Thoracic aorta (tissue), 2 donors: Measurements from ENCODE around the gene KCNK18. TPM values are rescaled to one million over a fixed set of nuclear protein-coding genes. Genes with fewer than 3 reads are reported as not detected.

Experiments
- ATAC-seq: fragments of 150-250 bp; one replicate; pipeline ENCODE4 v1.8.0; 2017; ENCODE audit warnings: low read depth; ENCODE audit not compliant: insufficient number of reproducible peaks, low FRiP score
- DNase-seq: peaks from one replicate; pipeline ENCODE4 v3.0.0-alpha.2; 2020; ENCODE audit warnings: low spot score
- H3K27ac ChIP-seq, 2 donors: fragments of 200-600 bp; sonication (generic); 1 replicate in 1 of 2; 2 replicates in 1 of 2; pipeline ENCODE4 v1.5.1; 2016; ENCODE audit warnings: mild to moderate bottlenecking in 2 of 2, moderate library complexity in 2 of 2
- H3K27me3 ChIP-seq: fragments of 200-600 bp; sonication (generic); replicated peaks from 2 replicates; pipeline ENCODE4 v1.6.0; 2016; ENCODE audit warnings: mild to moderate bottlenecking; ENCODE audit not compliant: insufficient read depth
- H3K36me3 ChIP-seq: fragments of 200-600 bp; sonication (generic); one replicate; pipeline ENCODE4 v1.5.1; 2016
- H3K4me1 ChIP-seq, 2 donors: fragments of 200-600 bp; sonication (generic); 1 replicate in 1 of 2; 2 replicates in 1 of 2; pipeline versions ENCODE4 v1.5.1 to v1.6.0; 2016; ENCODE audit warnings: low read depth in 2 of 2, mild to moderate bottlenecking in 1 of 2; ENCODE audit not compliant: control insufficient read depth in 1 of 2
- H3K4me3 ChIP-seq: fragments of 200-600 bp; sonication (generic); 2 replicates; pipeline ENCODE4 v1.5.1; 2016; ENCODE audit warnings: mild to moderate bottlenecking
- H3K9me3 ChIP-seq: fragments of 200-600 bp; sonication (generic); 2 replicates; pipeline ENCODE4 v1.5.1; 2016
- total RNA-seq, 2 donors: library from RNA; depleted of rRNA; stranded (reverse); fragments of >200 nt; gene quantifications; one replicate each; pipeline versions ENCODE4 v1.1.0 to v1.2.3, GENCODE V29; 2016
- TF ChIP-seq, protein P1 (sequence below): fragments of 200-600 bp; sonication (generic); IDR thresholded peaks from one replicate; pipeline ENCODE4 v1.5.1; 2019; ENCODE audit warnings: antibody characterized with exemption

Gene KCNK18
- total RNA-seq, 2 donors from 2014 or later: not detected

DNA sequence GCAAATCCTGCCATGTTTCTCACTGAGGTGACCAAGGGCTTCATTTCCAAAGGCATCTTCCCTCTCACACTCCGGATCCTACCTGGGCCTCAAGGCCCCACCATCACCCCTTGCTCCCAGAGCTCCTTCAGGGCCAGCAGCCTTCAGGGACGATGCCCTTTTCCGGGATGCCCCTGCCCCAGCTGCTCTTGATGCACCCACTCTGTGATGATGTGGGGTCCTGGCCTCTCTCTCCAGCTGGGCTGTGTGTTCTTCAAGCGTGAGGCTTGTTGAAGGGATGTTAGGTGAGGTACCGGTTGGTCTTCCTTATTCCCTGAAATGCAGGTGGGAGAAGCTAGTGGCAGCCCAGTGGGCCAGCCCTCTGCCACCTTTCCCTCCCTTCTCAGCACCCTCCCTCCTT is 25.3 kb downstream of the KCNK18 start:
- no peaks in the 10 kb centered on the region for H3K36me3 ChIP-seq
- no peak for DNase-seq
- no peaks in the 10 kb centered on the region for H3K27me3 ChIP-seq
- no peak overlapping the region for H3K27ac ChIP-seq
- no peaks in the 10 kb centered on the region for H3K9me3 ChIP-seq
- TF ChIP-seq, protein P1, sequence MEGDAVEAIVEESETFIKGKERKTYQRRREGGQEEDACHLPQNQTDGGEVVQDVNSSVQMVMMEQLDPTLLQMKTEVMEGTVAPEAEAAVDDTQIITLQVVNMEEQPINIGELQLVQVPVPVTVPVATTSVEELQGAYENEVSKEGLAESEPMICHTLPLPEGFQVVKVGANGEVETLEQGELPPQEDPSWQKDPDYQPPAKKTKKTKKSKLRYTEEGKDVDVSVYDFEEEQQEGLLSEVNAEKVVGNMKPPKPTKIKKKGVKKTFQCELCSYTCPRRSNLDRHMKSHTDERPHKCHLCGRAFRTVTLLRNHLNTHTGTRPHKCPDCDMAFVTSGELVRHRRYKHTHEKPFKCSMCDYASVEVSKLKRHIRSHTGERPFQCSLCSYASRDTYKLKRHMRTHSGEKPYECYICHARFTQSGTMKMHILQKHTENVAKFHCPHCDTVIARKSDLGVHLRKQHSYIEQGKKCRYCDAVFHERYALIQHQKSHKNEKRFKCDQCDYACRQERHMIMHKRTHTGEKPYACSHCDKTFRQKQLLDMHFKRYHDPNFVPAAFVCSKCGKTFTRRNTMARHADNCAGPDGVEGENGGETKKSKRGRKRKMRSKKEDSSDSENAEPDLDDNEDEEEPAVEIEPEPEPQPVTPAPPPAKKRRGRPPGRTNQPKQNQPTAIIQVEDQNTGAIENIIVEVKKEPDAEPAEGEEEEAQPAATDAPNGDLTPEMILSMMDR: no peak
- ATAC-seq: no peak
- H3K4me3 ChIP-seq: no peak overlapping the region
- H3K4me1 ChIP-seq: peaks cover 0 to under 1% of the 10 kb centered on the region in 2 donors

DNA sequence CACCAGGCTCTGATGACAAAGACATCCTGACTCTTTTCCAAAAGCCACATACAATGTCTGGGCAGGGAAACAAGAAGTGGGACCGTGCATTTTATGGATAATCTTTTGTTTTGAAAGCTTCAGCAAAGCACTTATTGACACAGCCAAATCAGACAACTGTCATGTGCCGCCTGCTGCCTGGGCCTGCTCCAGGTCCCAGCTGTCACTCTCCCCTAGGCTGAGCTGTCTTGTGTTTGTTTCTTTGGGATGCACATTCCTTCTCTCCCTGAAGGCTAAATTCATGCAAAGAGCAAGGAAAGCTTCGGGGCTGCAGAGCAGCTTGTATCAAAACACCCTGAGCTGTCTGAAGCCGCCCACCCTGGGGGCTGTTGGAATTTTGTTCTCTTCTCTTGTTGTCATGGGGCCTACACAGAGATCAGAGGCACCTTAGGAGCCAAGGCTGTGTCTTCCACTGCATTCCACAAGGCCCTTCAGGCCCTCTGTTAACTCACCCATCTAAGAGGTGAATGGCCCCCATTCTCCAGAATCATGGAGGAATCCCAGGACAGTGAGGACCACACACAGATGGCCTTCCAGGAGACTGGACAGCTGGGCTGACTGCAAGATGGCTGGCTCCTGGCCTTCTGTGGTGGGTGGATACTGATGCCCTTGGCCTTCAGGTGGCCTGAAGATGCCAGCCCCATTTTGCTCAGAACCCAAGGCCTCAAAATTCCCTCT is 25.8 kb downstream of the KCNK18 start:
- no peaks in the 10 kb centered on the region for H3K36me3 ChIP-seq
- DNase-seq (no peak), ATAC-seq (no peak)
- H3K27me3 ChIP-seq: no peaks in the 10 kb centered on the region
- H3K4me1 ChIP-seq: no peaks in the 10 kb centered on the region
- H3K27ac ChIP-seq: no peak overlapping the region
- TF ChIP-seq, protein P1: no peak
- no peaks in the 10 kb centered on the region for H3K9me3 ChIP-seq
- no peak overlapping the region for H3K4me3 ChIP-seq

DNA sequence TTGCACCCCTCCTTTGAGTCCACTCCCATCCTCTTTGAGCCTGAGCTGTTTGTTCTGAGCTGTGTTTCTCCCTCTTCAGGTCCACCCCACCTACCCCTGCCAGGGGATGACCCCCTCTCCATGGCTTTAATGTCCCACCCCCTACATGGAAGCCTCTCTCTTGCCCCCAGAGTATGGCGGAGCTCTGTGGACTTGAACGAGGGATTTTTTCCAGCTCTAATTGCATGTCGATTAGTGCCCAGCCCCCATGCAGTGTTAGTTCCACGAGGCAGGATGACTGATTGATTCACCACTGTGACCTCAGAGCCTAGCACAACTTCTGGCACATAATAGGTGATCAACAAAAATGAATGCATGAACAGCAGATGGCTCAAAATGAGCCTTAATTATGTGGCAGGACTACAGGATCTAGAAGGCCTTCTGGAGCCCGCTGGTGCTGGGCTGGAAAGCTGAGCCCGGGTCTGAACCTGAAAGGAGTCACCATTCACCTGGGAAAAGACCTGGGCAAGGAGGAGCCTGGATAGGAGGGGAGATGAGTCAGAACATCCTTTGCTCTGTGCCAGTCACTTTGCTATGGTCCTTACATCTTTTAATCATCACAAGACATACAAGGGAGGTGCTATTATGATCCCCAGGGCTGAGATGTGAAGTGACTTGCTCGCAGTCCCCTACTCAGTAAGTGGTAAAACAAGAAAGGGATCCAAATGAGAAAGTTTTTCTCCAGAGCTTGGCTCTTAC is 26.6 kb downstream of the KCNK18 start:
- H3K36me3 ChIP-seq: no peaks in the 10 kb centered on the region
- no peaks in the 10 kb centered on the region for H3K9me3 ChIP-seq
- no peak overlapping the region for H3K4me3 ChIP-seq
- H3K4me1 ChIP-seq: no peaks in the 10 kb centered on the region
- ATAC-seq (no peak), DNase-seq (no peak)
- no peaks in the 10 kb centered on the region for H3K27me3 ChIP-seq
- TF ChIP-seq, protein P1: no peak
- H3K27ac ChIP-seq: no peak overlapping the region

DNA sequence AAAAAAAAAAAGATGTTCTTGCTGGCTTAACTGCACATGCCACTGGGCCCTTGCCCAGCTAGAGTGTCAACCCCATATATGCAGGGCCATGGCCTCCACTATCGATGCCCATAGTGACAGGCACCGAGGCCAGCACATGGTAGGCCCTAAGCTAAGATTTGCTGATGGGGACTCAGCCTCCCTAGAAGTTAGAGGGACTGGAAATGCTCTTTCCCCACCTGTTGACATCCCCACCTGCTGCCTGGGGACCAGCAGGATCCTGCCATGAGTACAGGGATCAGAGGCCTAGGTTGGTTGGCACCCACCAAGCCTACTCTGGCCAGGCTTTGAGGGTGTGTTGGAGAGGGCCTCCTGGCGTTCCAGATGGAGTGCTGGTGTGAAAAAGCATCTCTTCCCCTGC is 27.6 kb downstream of the KCNK18 start:
- TF ChIP-seq, protein P1: no peak
- H3K36me3 ChIP-seq: no peaks in the 10 kb centered on the region
- DNase-seq: no peak
- no peak for ATAC-seq
- no peak overlapping the region for H3K27ac ChIP-seq
- H3K4me1 ChIP-seq: no peaks in the 10 kb centered on the region
- H3K27me3 ChIP-seq: no peaks in the 10 kb centered on the region
- no peaks in the 10 kb centered on the region for H3K9me3 ChIP-seq
- no peak overlapping the region for H3K4me3 ChIP-seq

DNA sequence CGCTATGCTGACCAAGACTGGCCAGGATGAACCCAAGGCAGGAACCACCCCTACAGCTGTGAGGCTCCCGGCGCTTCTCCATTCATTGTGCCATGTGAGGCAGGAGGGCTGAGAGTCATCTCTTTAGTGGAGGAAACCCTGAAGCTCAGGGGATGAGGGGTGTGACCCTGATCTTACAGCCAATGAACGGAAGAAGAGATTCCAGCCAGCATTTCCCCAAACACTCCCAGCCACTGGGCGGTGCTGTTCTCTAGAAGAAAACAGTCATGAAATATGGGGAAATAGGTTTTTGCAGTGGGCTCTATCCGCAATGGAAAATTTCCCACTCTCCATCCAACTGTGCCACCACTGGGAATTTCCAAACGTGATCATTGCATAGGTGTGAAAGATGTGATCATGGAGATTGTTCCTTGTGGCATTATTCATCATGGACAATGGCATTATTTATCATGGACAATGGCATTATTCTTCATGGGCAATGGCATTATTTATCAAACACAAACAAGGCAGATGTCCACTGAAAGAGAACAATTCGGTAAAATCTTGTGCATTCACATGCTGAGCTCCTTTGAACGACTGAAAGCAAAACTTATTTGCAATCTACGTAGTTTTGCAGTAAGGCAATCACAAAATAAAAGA is 29.6 kb downstream of the KCNK18 start:
- Histone ChIP-seq H3K4me3 (no peak overlapping the region), H3K9me3 (no peaks in the 10 kb centered on the region), H3K27ac (no peak overlapping the region), H3K27me3 (no peaks in the 10 kb centered on the region), H3K4me1 (no peaks in the 10 kb centered on the region), H3K36me3 (no peaks in the 10 kb centered on the region)
- ATAC-seq (no peak), DNase-seq (no peak)
- TF ChIP-seq, protein P1: no peak
